K562 (cell line): Measurements from ENCODE around the gene MEX3A. TPM values are rescaled to one million over a fixed set of nuclear protein-coding genes. Genes with fewer than 3 reads are reported as not detected.

Source experiments
- ATAC-seq: fragments of 200-7000 bp; cut with Tn5 transposase; 3 replicates; pipeline ENCODE4 v1.9.1; 2020; ENCODE audit warnings: moderate library complexity
- BruUV-seq: library from RNA; stranded (reverse); fragments of 400-500 nt; replicated peaks from 2 replicates; lab custom pipeline; 2021; lab: Mats Ljungman, UMichigan
- CTCF ChIA-PET: fragments of 300-600 bp; formaldehyde crosslinking; extraction: SDS; loops from one replicate; lab custom pipeline; 2021; ENCODE audit warnings: low intra/inter-chr PET ratio; lab: Yijun Ruan, JAX
- POLR2A ChIA-PET: fragments of 300-600, 350-650 bp; sonication (Branson Sonifier 250); formaldehyde crosslinking; extraction: SDS; loops from one replicate; lab custom pipeline; 2021; ENCODE audit warnings: antibody characterized with exemption, inconsistent platforms; lab: Yijun Ruan, JAX
- DNase-seq, 4 experiments: peaks; one replicate each; pipeline versions ENCODE4 v3.0.0 to v3.0.0-alpha.2; 2011 to 2018; ENCODE audit warnings: low spot score in 3 of 4, mixed read lengths in 3 of 4; ENCODE audit errors: extremely low read depth in 1 of 4
- FAIRE-seq: peaks from 2 replicates; lab custom pipeline; 2011; peaks lifted over from hg19 to GRCh38; lab: Jason Lieb, UNC
- H2AFZ ChIP-seq: 2 replicates; pipeline ENCODE4 v1.6.0; 2011; ENCODE audit warnings: low read depth, low read length, control low read depth, inconsistent platforms
- H3K27ac ChIP-seq: fragments of 200-600 bp; 3 replicates; pipeline ENCODE4 v1.8.0; 2011; ENCODE audit warnings: low read depth, mild to moderate bottlenecking, control low read depth, inconsistent platforms, low read length, moderate library complexity, mixed read lengths; ENCODE audit errors: extremely low read depth
- H3K27me3 ChIP-seq, 2 experiments: fragments of 300-600 bp in 1 of 2; 2 replicates in 1 of 2; 3 replicates in 1 of 2; pipeline versions ENCODE4 v1.6.0 to v1.8.0; 2011; ENCODE audit warnings: inconsistent platforms in 2 of 2, low read length in 2 of 2, mild to moderate bottlenecking in 1 of 2, mixed read lengths in 1 of 2, moderate library complexity in 1 of 2; ENCODE audit not compliant: control insufficient read depth in 2 of 2, insufficient read depth in 2 of 2
- H3K36me3 ChIP-seq: fragments of 300-600 bp; 3 replicates; pipeline ENCODE4 v1.8.0; 2011; ENCODE audit warnings: mild to moderate bottlenecking, low read length, inconsistent platforms; ENCODE audit not compliant: control insufficient read depth, insufficient read depth
- H3K4me1 ChIP-seq, 2 experiments: fragments of 200-600 bp in 1 of 2; replicated peaks in 1 of 2; 2 replicates in 1 of 2; 3 replicates in 1 of 2; pipeline versions ENCODE4 v1.5.1 to v1.8.0; 2011; ENCODE audit warnings: inconsistent platforms in 2 of 2, low read length in 2 of 2, mild to moderate bottlenecking in 1 of 2, mixed read lengths in 1 of 2, moderate library complexity in 1 of 2; ENCODE audit not compliant: control insufficient read depth in 2 of 2, insufficient read depth in 2 of 2
- H3K4me2 ChIP-seq: 2 replicates; pipeline ENCODE4 v1.6.1; 2011; ENCODE audit warnings: low read length, control low read depth, inconsistent platforms, mixed read lengths; ENCODE audit not compliant: insufficient read depth
- H3K4me3 ChIP-seq: fragments of 200-600 bp; sonication (generic), shearing (Covaris generic); 2 replicates; pipeline ENCODE4 v1.5.1; 2016; ENCODE audit warnings: control low read depth, inconsistent platforms
- H3K79me2 ChIP-seq: fragments of 200-600 bp; 3 replicates; pipeline ENCODE4 v1.8.0; 2011; ENCODE audit warnings: low read length, inconsistent platforms; ENCODE audit not compliant: control insufficient read depth, insufficient read depth
- H3K9ac ChIP-seq, 2 experiments: 2 replicates each; pipeline versions ENCODE4 v1.6.0 to v1.6.1; 2011; ENCODE audit warnings: low read depth in 2 of 2, low read length in 2 of 2, control low read depth in 1 of 2, inconsistent platforms in 1 of 2, mild to moderate bottlenecking in 1 of 2, mixed read lengths in 1 of 2; ENCODE audit not compliant: insufficient read depth in 1 of 2
- H3K9me1 ChIP-seq: one replicate; pipeline ENCODE4 v1.6.0; 2011; ENCODE audit warnings: inconsistent platforms, mild to moderate bottlenecking, low read length, moderate library complexity; ENCODE audit not compliant: control insufficient read depth, insufficient read depth
- H3K9me3 ChIP-seq: replicated peaks from 2 replicates; pipeline ENCODE4 v1.5.1; 2011; ENCODE audit warnings: low read depth, low read length, inconsistent platforms; ENCODE audit not compliant: control insufficient read depth, insufficient read depth
- H4K20me1 ChIP-seq: replicated peaks from 2 replicates; pipeline ENCODE4 v1.6.1; 2011; ENCODE audit warnings: low read length, inconsistent platforms, mixed read lengths; ENCODE audit not compliant: control insufficient read depth, insufficient read depth
- ATF4 ChIP-seq: fragments of 450-650 bp; formaldehyde crosslinking; IDR thresholded peaks from 2 replicates; pipeline ENCODE4 v1.4.0; 2022; ENCODE audit warnings: mild to moderate bottlenecking, moderate library complexity
- CHD1 ChIP-seq: fragments of 200-600 bp; sonication (generic); IDR thresholded peaks from one replicate; pipeline ENCODE4 v1.6.1; 2012; ENCODE audit warnings: mild to moderate bottlenecking, moderate library complexity, low read length, inconsistent platforms
- CTBP1 ChIP-seq: fragments of 450-650 bp; IDR thresholded peaks from 2 replicates; pipeline ENCODE4 v1.6.1; 2016; ENCODE audit warnings: borderline replicate concordance
- GTF2E2 ChIP-seq: fragments of 200-800 bp; sonication (Bioruptor generic); IDR thresholded peaks from 2 replicates; pipeline ENCODE4 v1.6.1; 2016; ENCODE audit warnings: missing genetic modification characterization, missing compliant biosample characterization
- HNRNPUL1 ChIP-seq: fragments of 200-400 bp; formaldehyde crosslinking; IDR thresholded peaks from 2 replicates; pipeline ENCODE4 v1.6.1; 2017; ENCODE audit warnings: low read length
- MTA2 ChIP-seq: fragments of 450-650 bp; IDR thresholded peaks from 2 replicates; pipeline ENCODE4 v1.6.1; 2016; ENCODE audit warnings: low read depth
- PKNOX1 ChIP-seq: fragments of 450-650 bp; IDR thresholded peaks from 2 replicates; pipeline ENCODE4 v1.6.1; 2016
- SLC30A9 ChIP-seq: fragments of 250-450 bp; sonication (Bioruptor Pico); IDR thresholded peaks from 2 replicates; pipeline ENCODE4 v1.8.0; 2022; ENCODE audit warnings: mild to moderate bottlenecking, moderate library complexity
- SMARCA4 ChIP-seq: fragments of 450-650 bp; IDR thresholded peaks from 2 replicates; pipeline ENCODE4 v1.6.1; 2016
- ZBTB1 ChIP-seq: sonication (generic); formaldehyde crosslinking; IDR thresholded peaks from 2 replicates; pipeline ENCODE4 v1.8.1; 2023; ENCODE audit warnings: missing genetic modification reagents, low read depth, mild to moderate bottlenecking, borderline replicate concordance
- ZFX ChIP-seq: sonication (generic); formaldehyde crosslinking; IDR thresholded peaks from 2 replicates; pipeline ENCODE4 v1.8.0; 2022; ENCODE audit warnings: mild to moderate bottlenecking, missing genetic modification reagents, moderate library complexity
- ZNF143 ChIP-seq: sonication (generic); formaldehyde crosslinking; IDR thresholded peaks from 2 replicates; pipeline ENCODE4 v1.9.0; 2022; ENCODE audit warnings: mild to moderate bottlenecking, missing genetic modification reagents
- ZNF175 ChIP-seq: fragments of 200-800 bp; sonication (Bioruptor generic); IDR thresholded peaks from 2 replicates; pipeline ENCODE4 v1.6.1; 2016; ENCODE audit warnings: low read depth, mild to moderate bottlenecking, missing genetic modification characterization, missing compliant biosample characterization
- ZNF217 ChIP-seq: sonication (generic); formaldehyde crosslinking; IDR thresholded peaks from 2 replicates; pipeline ENCODE4 v1.8.0; 2022; ENCODE audit warnings: mild to moderate bottlenecking, missing genetic modification reagents
- ZNF780A ChIP-seq: fragments of 250-450 bp; sonication (Bioruptor Pico); IDR thresholded peaks from 2 replicates; pipeline ENCODE4 v1.5.0; 2021; ENCODE audit warnings: mild to moderate bottlenecking
- WGBS: fragments of 100-300 bp; shearing (Covaris generic); methylation state at CpG from one replicate; pipeline ENCODE4 v1.1.6; 2016; ENCODE audit warnings: low coverage, mixed read lengths; ENCODE audit not compliant: insufficient coverage; ENCODE audit errors: missing lambda C conversion rate; 5-methylcytosine and 5-hydroxymethylcytosine counted together
- in situ Hi-C: fragments of 300-500 bp; cut with MboI; formaldehyde crosslinking; loops from 4 replicates; pipeline ENCODE4 v1.15.0; 2018; ENCODE audit warnings: inconsistent platforms, mixed read lengths
- intact Hi-C: fragments of 100-400 bp; cut with micrococcal nuclease; formaldehyde crosslinking; loops from 2 replicates; pipeline ENCODE4 v1.14.2; 2022
- polyA plus RNA-seq, 8 experiments: library from polyadenylated mRNA; depleted of rRNA in 4 of 8; stranded (reverse) in 5 of 8; unstranded in 3 of 8; fragments of >200 nt; fragmentation: Nextera tagmentation in 2 of 8; fragmentation: Illumina TruSeq in 1 of 8; extraction: Ambion mirVana in 2 of 8; extraction: Trizol in 1 of 8; gene quantifications; 2 replicates each; pipeline versions ENCODE4 v1.2.1 to v1.2.3, GENCODE V29; 2011 to 2014; ENCODE audit warnings: inconsistent platforms in 1 of 8, missing spikeins in 1 of 8
- total RNA-seq, 7 experiments: library from RNA; depleted of rRNA in 6 of 7; stranded (reverse); fragments of >200 nt in 6 of 7; fragmentation: Illumina TruSeq in 2 of 7; extraction: Trizol in 2 of 7; gene quantifications; 2 replicates each; pipeline versions ENCODE4 v1.2.1 to v1.2.3, GENCODE V29; 2011 to 2021; ENCODE audit warnings: low replicate concordance in 1 of 7
- TF ChIP-seq, protein P1 (sequence below), 3 experiments: IDR thresholded peaks in 2 of 3; conservative IDR thresholded peaks in 1 of 3; 2 replicates each; pipeline ENCODE4 v1.5.1; 2011 to 2012; ENCODE audit warnings: low read length in 3 of 3, mild to moderate bottlenecking in 3 of 3, control low read depth in 2 of 3, improper control_type of control experiment in 1 of 3, inconsistent platforms in 1 of 3, low read depth in 1 of 3, mixed read lengths in 1 of 3, moderate library complexity in 1 of 3; ENCODE audit not compliant: insufficient read depth in 2 of 3

The MEX3A gene
- total and polyA plus RNA-seq, 9 of the 15 experiments (the other 6 are each of a cell fraction or from before 2014, with no cell fraction given) = 0.36 to 13.7 (median 5.2) TPM

DNA sequence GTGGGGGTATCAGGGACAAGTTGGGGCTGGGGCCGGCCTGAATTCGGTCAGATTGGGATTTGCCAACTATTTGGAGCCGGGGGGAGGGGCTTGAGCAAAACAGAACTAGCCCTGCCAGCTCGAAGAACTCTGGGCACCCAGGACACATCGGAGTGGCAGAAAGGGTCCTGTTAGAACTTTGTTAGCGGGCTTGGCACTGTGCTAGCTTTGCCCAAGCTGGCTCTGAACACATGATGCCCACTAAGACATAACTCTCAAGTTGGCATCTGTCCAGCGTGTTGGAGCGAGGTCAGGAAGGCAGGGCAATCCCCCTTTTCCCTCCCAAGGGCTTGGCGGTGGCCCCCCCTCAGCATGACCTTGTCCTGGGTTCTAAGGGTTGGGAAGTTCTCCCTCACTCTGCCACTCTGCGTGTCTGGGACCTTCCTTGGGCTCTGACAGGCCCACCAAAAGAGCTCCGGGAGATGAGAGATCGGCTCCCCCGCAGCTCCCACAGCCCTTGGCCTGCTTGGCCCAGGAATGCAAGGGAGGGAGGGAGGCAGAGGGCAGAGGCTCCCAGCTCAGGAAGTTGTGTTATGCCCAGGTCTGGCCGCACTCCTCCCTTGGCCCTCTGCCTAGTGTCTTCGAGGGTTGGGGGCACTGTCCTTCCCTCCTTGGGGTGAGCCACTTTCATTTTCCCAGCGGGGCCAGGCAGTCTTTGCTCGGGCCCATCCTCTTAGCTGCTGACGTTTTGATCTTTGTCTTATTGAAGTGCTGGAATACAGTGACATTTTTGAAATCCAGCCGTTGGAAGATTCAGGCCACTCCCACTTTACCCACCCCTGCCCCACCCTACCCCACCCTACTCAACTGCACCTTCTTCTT lies 33.5 kb upstream of the MEX3A start (continued):
- TF ChIP-seq ZNF217 (CRISPR knock-in tag) (no peak), ZNF780A (no peak), ZNF143 (CRISPR knock-in tag) (0 out of 2 replicates have a peak, but pooled peaks have one; percentile 9), PKNOX1 (no peak), GTF2E2 (tag) (no peak), HNRNPUL1 (no peak), ZFX (CRISPR knock-in tag) (peak; percentile 4; the same call in 1 of the 2 replicates), SMARCA4 (0 out of 2 replicates have a peak, but pooled peaks have one; percentile 0)

DNA sequence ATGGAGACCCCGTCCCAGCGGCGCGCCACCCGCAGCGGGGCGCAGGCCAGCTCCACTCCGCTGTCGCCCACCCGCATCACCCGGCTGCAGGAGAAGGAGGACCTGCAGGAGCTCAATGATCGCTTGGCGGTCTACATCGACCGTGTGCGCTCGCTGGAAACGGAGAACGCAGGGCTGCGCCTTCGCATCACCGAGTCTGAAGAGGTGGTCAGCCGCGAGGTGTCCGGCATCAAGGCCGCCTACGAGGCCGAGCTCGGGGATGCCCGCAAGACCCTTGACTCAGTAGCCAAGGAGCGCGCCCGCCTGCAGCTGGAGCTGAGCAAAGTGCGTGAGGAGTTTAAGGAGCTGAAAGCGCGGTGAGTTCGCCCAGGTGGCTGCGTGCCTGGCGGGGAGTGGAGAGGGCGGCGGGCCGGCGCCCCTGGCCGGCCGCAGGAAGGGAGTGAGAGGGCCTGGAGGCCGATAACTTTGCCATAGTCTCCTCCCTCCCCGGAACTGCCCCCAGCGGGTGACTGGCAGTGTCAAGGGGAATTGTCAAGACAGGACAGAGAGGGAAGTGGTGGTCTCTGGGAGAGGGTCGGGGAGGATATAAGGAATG lies 32.8 kb upstream of the MEX3A start:
- DNase-seq (peak in 2 of 4 experiments; percentile 69 to 70), FAIRE-seq (no peak), ATAC-seq (peak; percentile 70)
- ChIA-PET CTCF (no interaction called here), POLR2A (interaction anchor here (0.6 to 8.5 kb wide), 9 partner anchors 8 to 342 kb away, joined by 3 to 164 read pairs (median 4); partner anchors contain the start of gene PMF1)
- Histone ChIP-seq H3K4me3 (peak overlapping the region; percentile 73), H3K9ac (peak overlapping the region; percentile 83 to 99), H3K4me2 (peak overlapping the region; percentile 98), H3K27me3 (no peaks in the 10 kb centered on the region), H4K20me1 (peaks cover 12% of the 10 kb centered on the region), H2AFZ (peak overlapping the region; percentile 28), H3K9me1 (no peaks in the 10 kb centered on the region), H3K79me2 (peaks cover 54% of the 10 kb centered on the region), H3K9me3 (no peaks in the 10 kb centered on the region), H3K36me3 (peaks cover 10% of the 10 kb centered on the region; the same call in 2 of the 3 replicates), H3K27ac (peak overlapping the region; percentile 92), H3K4me1 (peaks cover 31 to 48% of the 10 kb centered on the region in 2 experiments)
- in situ Hi-C loops (no loop called here), intact Hi-C loops (loop anchor here (1.0 to 5.0 kb wide), 2 partner anchors 8 to 392 kb away; no protein-coding TSS in a partner anchor)
- no TSS peak for BruUV-seq
- WGBS = under 1% methylated on average over 49 of the region's 49 CpGs
- TF ChIP-seq ZBTB1 (peak; percentile 14; the same call in 1 of the 2 replicates), MTA2 (no peak; the same call in 1 of the 2 replicates), CHD1 (peak; percentile 100), CTBP1 (peak; percentile 72), SLC30A9 (CRISPR knock-in tag) (0 out of 2 replicates have a peak, but pooled peaks have one; percentile 1), ZNF175 (CRISPR knock-in tag) (peak; percentile 55; the same call in 1 of the 2 replicates), ATF4 (CRISPR knock-in tag) (0 out of 2 replicates have a peak, but pooled peaks have one; percentile 2)
- TF ChIP-seq, protein P1, sequence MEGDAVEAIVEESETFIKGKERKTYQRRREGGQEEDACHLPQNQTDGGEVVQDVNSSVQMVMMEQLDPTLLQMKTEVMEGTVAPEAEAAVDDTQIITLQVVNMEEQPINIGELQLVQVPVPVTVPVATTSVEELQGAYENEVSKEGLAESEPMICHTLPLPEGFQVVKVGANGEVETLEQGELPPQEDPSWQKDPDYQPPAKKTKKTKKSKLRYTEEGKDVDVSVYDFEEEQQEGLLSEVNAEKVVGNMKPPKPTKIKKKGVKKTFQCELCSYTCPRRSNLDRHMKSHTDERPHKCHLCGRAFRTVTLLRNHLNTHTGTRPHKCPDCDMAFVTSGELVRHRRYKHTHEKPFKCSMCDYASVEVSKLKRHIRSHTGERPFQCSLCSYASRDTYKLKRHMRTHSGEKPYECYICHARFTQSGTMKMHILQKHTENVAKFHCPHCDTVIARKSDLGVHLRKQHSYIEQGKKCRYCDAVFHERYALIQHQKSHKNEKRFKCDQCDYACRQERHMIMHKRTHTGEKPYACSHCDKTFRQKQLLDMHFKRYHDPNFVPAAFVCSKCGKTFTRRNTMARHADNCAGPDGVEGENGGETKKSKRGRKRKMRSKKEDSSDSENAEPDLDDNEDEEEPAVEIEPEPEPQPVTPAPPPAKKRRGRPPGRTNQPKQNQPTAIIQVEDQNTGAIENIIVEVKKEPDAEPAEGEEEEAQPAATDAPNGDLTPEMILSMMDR (IDR thresholded peaks at IDR 0.05 in 2 of 3, conservative IDR thresholded peaks at IDR 0.05 in 1 of 3; ENCODE audit: insufficient read depth in 2 of 3, low read depth in 1 of 3, low read length in 3 of 3) = no peak
